ENCODE data around the gene IL1R1. TPM values are rescaled to one million over a fixed set of nuclear protein-coding genes. Genes with fewer than 3 reads are reported as not detected.

IL1R1 gene
- total and polyA plus RNA-seq, 2 donors (not counting 1 experiment from before 2014, with no cell fraction given), result 110 to 232 TPM

GRCh38 chr2:102107741-102108070 lies 34.8 kb upstream of the IL1R1 start:
- H3K79me2 ChIP-seq (ENCODE audit: control insufficient read depth, insufficient read depth, low read length), result no peaks in the 10 kb centered on the region
- TF ChIP-seq CTCF (conservative IDR thresholded peaks at IDR 0.05 in 1 of 2, IDR thresholded peaks at IDR 0.05 in 1 of 2; ENCODE audit: low read depth in 1 of 2, low read length in 2 of 2) (no peak), EZH2 (IDR thresholded peaks at IDR 0.05; ENCODE audit: low read length, missing control alignments) (no peak)
- no peaks in the 10 kb centered on the region for H3K36me3 ChIP-seq (ENCODE audit: control insufficient read depth, insufficient read depth, low read length)
- no peaks in the 10 kb centered on the region for H3K27me3 ChIP-seq (ENCODE audit: control insufficient read depth, insufficient read depth, low read length)
- no peak overlapping the region for H2AFZ ChIP-seq (ENCODE audit: low read length)
- H3K9me3 ChIP-seq (ENCODE audit: control insufficient read depth, insufficient read depth, low read depth, low read length), result no peaks in the 10 kb centered on the region
- peak; percentile 59 to 82 for DNase-seq (ENCODE audit: low read depth in 2 of 2)
- H3K4me2 ChIP-seq (ENCODE audit: extremely low read depth, insufficient read depth, low read length), result peak overlapping the region; percentile 29
- H3K9ac ChIP-seq (ENCODE audit: insufficient read depth, low read length), result no peak overlapping the region
- no peak overlapping the region for H3K4me3 ChIP-seq (replicated peaks in 1 of 4; ENCODE audit: control extremely low read depth in 1 of 4, insufficient read depth in 1 of 4, low read depth in 3 of 4, low read length in 4 of 4)
- peaks cover 8% of the 10 kb centered on the region for H3K4me1 ChIP-seq (ENCODE audit: control insufficient read depth, extremely low read depth, insufficient read depth, low read length)
- no peaks in the 10 kb centered on the region for H4K20me1 ChIP-seq (ENCODE audit: control insufficient read depth, extremely low read depth, insufficient read depth, low read length)
- H3K27ac ChIP-seq (ENCODE audit: insufficient read depth, low read length), result no peak overlapping the region

GRCh38 chr2:102109016-102109415 lies 33.5 kb upstream of the IL1R1 start:
- H3K9me3 ChIP-seq (ENCODE audit: control insufficient read depth, insufficient read depth, low read depth, low read length), result no peaks in the 10 kb centered on the region
- TF ChIP-seq CTCF (conservative IDR thresholded peaks at IDR 0.05 in 1 of 2, IDR thresholded peaks at IDR 0.05 in 1 of 2; ENCODE audit: low read depth in 1 of 2, low read length in 2 of 2), result no peak
- TF ChIP-seq EZH2 (IDR thresholded peaks at IDR 0.05; ENCODE audit: low read length, missing control alignments), result no peak
- H3K4me2 ChIP-seq (ENCODE audit: extremely low read depth, insufficient read depth, low read length), result no peak overlapping the region
- H3K9ac ChIP-seq (ENCODE audit: insufficient read depth, low read length), result no peak overlapping the region
- DNase-seq (ENCODE audit: low read depth in 2 of 2), result peak in 1 of 2 donors; percentile 53
- no peaks in the 10 kb centered on the region for H3K79me2 ChIP-seq (ENCODE audit: control insufficient read depth, insufficient read depth, low read length)
- H3K27ac ChIP-seq (ENCODE audit: insufficient read depth, low read length), result no peak overlapping the region
- no peaks in the 10 kb centered on the region for H3K27me3 ChIP-seq (ENCODE audit: control insufficient read depth, insufficient read depth, low read length)
- peaks cover 8% of the 10 kb centered on the region for H3K4me1 ChIP-seq (ENCODE audit: control insufficient read depth, extremely low read depth, insufficient read depth, low read length)
- no peaks in the 10 kb centered on the region for H3K36me3 ChIP-seq (ENCODE audit: control insufficient read depth, insufficient read depth, low read length)
- no peaks in the 10 kb centered on the region for H4K20me1 ChIP-seq (ENCODE audit: control insufficient read depth, extremely low read depth, insufficient read depth, low read length)
- no peak overlapping the region for H2AFZ ChIP-seq (ENCODE audit: low read length)
- no peak overlapping the region for H3K4me3 ChIP-seq (replicated peaks in 1 of 4; ENCODE audit: control extremely low read depth in 1 of 4, insufficient read depth in 1 of 4, low read depth in 3 of 4, low read length in 4 of 4)

GRCh38 chr2:102110171-102110570 lies 32.4 kb upstream of the IL1R1 start:
- H3K4me1 ChIP-seq (ENCODE audit: control insufficient read depth, extremely low read depth, insufficient read depth, low read length), result peaks cover 11% of the 10 kb centered on the region
- H3K27me3 ChIP-seq (ENCODE audit: control insufficient read depth, insufficient read depth, low read length), result no peaks in the 10 kb centered on the region
- H3K4me2 ChIP-seq (ENCODE audit: extremely low read depth, insufficient read depth, low read length), result no peak overlapping the region
- H3K9ac ChIP-seq (ENCODE audit: insufficient read depth, low read length), result no peak overlapping the region
- no peak for DNase-seq (ENCODE audit: low read depth in 2 of 2)
- no peaks in the 10 kb centered on the region for H3K9me3 ChIP-seq (ENCODE audit: control insufficient read depth, insufficient read depth, low read depth, low read length)
- no peak for TF ChIP-seq EZH2 (IDR thresholded peaks at IDR 0.05; ENCODE audit: low read length, missing control alignments)
- no peak for TF ChIP-seq CTCF (conservative IDR thresholded peaks at IDR 0.05 in 1 of 2, IDR thresholded peaks at IDR 0.05 in 1 of 2; ENCODE audit: low read depth in 1 of 2, low read length in 2 of 2)
- no peak overlapping the region for H2AFZ ChIP-seq (ENCODE audit: low read length)
- H3K4me3 ChIP-seq (replicated peaks in 1 of 4; ENCODE audit: control extremely low read depth in 1 of 4, insufficient read depth in 1 of 4, low read depth in 3 of 4, low read length in 4 of 4), result no peak overlapping the region
- no peak overlapping the region for H3K27ac ChIP-seq (ENCODE audit: insufficient read depth, low read length)
- H3K36me3 ChIP-seq (ENCODE audit: control insufficient read depth, insufficient read depth, low read length), result no peaks in the 10 kb centered on the region
- H3K79me2 ChIP-seq (ENCODE audit: control insufficient read depth, insufficient read depth, low read length), result no peaks in the 10 kb centered on the region
- no peaks in the 10 kb centered on the region for H4K20me1 ChIP-seq (ENCODE audit: control insufficient read depth, extremely low read depth, insufficient read depth, low read length)

Data from fibroblast of lung (primary cell).